BE2C (cell line): ENCODE measurements around the gene ACSS3.

ENCODE experiments used
- DNase-seq: peaks from one replicate; pipeline ENCODE4 v3.0.0-alpha.2; 2020
- H3K27me3 ChIP-seq: fragments of 250-450 bp; sonication (Bioruptor Pico); 2 replicates; pipeline ENCODE4 v1.5.1; 2020; ENCODE audit warnings: mild to moderate bottlenecking
- H3K36me3 ChIP-seq: fragments of 250-450 bp; sonication (Bioruptor Pico); 2 replicates; pipeline ENCODE4 v1.5.1; 2020; ENCODE audit warnings: mild to moderate bottlenecking
- H3K4me1 ChIP-seq: fragments of 250-450 bp; sonication (Bioruptor Pico); 2 replicates; pipeline ENCODE4 v1.5.1; 2020
- H3K4me3 ChIP-seq: 2 replicates; pipeline ENCODE4 v1.5.1; 2011; ENCODE audit warnings: low read depth, low read length
- H3K9me3 ChIP-seq: fragments of 250-450 bp; sonication (Bioruptor Pico); 2 replicates; pipeline ENCODE4 v1.5.1; 2020
- CTCF ChIP-seq: IDR thresholded peaks from 2 replicates; pipeline ENCODE4 v1.5.1; 2012; ENCODE audit warnings: mild to moderate bottlenecking, low read depth, low read length

The ACSS3 gene

DNA sequence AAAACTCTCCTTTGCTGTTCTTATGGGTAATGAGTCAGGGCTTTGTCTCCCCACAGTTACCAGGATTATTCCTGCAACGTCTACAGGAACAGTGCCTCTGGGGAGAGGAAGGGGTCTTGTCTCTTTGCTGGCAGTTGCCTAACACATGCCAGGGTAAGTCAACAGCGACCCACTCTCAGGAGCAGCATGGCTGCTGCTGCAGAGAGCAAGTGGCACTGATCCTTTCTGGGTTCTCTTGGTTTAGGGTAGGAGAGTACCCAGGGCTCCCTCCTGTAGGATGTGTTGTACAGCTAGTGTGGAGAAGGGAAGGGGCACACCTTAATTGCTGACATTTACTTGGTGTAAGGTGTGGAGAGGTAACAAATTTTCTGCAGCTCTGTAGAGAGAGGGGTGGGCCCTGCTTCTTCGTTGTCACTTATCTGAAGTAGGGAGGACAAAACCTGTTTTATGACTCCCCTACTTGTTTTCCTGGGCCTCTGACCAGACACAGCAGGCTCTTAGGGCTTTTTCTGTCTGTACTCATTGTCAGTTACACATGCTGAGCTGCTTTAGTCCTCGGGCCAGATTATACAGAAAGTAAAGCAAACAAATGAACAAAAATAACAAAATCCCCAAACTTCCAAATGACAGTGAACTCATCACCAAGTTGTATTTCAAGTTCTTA, 168.2 kb downstream of the ACSS3 start:
- no peak for DNase-seq
- no peaks in the 10 kb centered on the region for H3K9me3 ChIP-seq
- peaks cover 3% of the 10 kb centered on the region for H3K27me3 ChIP-seq
- H3K36me3 ChIP-seq: no peaks in the 10 kb centered on the region
- TF ChIP-seq CTCF: no peak
- no peaks in the 10 kb centered on the region for H3K4me1 ChIP-seq
- H3K4me3 ChIP-seq: no peak overlapping the region

DNA sequence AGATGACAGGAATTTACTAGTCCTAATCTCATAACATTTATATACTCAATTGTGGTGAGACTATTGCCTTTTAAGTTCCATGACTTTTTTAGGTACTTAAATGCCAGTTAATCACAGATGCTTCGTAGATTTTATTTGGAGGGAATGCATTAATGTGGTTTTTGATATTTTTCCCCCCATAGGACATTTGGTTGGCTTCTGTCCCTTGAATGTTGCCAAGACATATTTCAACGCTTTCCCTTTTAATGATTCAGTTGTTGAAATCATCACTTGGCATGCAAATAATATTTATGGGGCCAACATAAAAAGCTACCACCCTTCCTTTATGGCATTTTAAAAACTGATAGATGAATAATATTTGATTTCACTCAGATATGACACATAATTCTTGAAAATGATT, 172.1 kb downstream of the ACSS3 start:
- no peak for TF ChIP-seq CTCF
- no peaks in the 10 kb centered on the region for H3K36me3 ChIP-seq
- no peak for DNase-seq
- peaks cover 3% of the 10 kb centered on the region for H3K27me3 ChIP-seq
- no peaks in the 10 kb centered on the region for H3K4me1 ChIP-seq
- H3K9me3 ChIP-seq: no peaks in the 10 kb centered on the region
- H3K4me3 ChIP-seq: no peak overlapping the region

DNA sequence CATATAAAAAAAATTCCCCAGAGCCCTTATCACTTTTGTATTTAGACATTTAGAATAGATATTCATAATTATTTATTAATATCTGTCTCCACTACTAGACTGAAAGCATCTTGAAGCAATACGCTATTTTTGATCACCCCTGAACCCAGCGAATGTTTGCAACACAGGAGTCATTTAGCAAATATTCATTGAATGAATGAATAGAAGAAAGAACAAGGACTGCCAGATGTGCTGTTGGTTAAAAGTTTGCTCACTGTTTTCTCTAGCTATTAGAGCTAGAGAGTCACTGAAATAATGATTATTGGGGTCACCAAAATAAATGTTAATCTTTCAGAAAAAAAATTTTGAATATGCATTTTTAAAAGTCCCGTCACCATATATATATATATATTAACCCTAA, 174.3 kb downstream of the ACSS3 start:
- DNase-seq: no peak
- no peak for TF ChIP-seq CTCF
- Histone ChIP-seq H3K27me3 (peaks cover 15% of the 10 kb centered on the region), H3K4me1 (no peaks in the 10 kb centered on the region), H3K4me3 (no peak overlapping the region), H3K36me3 (no peaks in the 10 kb centered on the region), H3K9me3 (no peaks in the 10 kb centered on the region)

DNA sequence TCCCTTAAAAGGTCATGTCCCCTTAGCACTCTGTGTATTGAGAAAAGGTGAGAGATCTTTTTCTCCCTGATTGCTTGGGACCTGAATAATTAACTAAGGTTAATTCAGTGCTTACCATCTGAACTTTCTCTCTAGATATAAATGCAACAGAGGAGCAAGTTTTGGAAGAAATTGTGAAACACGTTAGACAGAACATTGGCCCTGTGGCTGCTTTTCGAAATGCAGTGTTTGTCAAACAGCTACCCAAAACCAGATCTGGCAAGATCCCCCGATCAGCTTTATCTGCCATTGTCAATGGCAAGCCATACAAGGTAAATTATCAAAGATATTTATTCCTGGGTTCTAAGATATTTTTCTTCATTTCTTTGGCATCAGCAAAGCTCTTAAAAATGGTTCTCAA, 175.5 kb downstream of the ACSS3 start:
- DNase-seq: no peak
- H3K27me3 ChIP-seq: peaks cover 12% of the 10 kb centered on the region
- H3K4me1 ChIP-seq: no peaks in the 10 kb centered on the region
- H3K9me3 ChIP-seq: no peaks in the 10 kb centered on the region
- H3K4me3 ChIP-seq: no peak overlapping the region
- TF ChIP-seq CTCF: no peak
- no peaks in the 10 kb centered on the region for H3K36me3 ChIP-seq

DNA sequence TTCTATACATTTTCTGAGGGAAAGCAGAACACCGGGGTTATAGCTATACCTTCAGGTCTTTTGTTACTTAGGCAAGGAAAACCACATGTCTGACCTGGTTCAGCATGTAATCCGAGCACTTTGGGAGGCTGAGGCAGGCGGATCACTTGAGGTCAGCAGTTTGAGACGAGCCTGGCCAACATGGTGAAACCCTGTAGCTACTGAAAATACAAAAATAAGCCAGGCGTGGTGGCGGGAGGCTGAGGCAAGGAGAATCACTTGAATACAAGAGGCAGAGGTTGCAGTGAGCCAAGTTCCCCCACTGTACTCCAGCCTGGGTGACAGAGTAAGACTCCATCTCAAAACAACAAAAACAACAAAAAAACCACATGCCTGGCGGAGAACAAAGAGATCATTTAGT, 177.6 kb downstream of the ACSS3 start:
- Histone ChIP-seq H3K9me3 (no peaks in the 10 kb centered on the region), H3K4me3 (no peak overlapping the region), H3K4me1 (no peaks in the 10 kb centered on the region), H3K27me3 (peaks cover 17% of the 10 kb centered on the region), H3K36me3 (no peaks in the 10 kb centered on the region)
- no peak for TF ChIP-seq CTCF
- no peak for DNase-seq

DNA sequence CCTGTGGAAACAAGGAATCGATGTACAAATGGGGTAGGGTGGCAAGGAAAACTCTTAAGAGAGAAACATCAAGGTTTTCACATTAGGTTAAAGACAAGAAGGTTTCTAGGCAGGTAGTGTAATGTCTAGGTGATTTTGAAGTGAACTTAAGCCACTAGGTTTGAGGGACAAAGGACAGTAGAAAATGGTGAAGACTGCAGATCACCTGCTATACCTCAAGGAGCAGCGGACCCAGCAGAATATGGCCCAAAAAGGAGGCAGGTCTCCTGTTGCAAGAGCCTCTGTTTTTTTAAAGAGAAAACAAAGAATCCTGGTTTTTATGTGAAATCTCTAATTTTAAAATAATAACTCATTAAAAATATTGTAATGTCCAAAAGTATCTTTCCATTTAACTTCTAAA, 178.1 kb downstream of the ACSS3 start:
- no peak for TF ChIP-seq CTCF
- no peak overlapping the region for H3K4me3 ChIP-seq
- peaks cover 17% of the 10 kb centered on the region for H3K27me3 ChIP-seq
- no peaks in the 10 kb centered on the region for H3K4me1 ChIP-seq
- no peak for DNase-seq
- H3K9me3 ChIP-seq: no peaks in the 10 kb centered on the region
- no peaks in the 10 kb centered on the region for H3K36me3 ChIP-seq
